ENCODE data around the gene B3GNT5. TPM values are rescaled to one million over a fixed set of nuclear protein-coding genes. Genes with fewer than 3 reads are reported as not detected.

The B3GNT5 gene
- 2.9 TPM for total RNA-seq (ENCODE audit: unreplicated experiment)
- long read RNA-seq, partial matches to known transcripts, result 0 of 1 reads
- long read RNA-seq, other reads (novel, unspliced or antisense), result 1 of 1 reads

- no peak within 1 kb of the TSS for H3K27ac Mint-ChIP-seq (ENCODE audit: unreplicated experiment)
- peaks cover 13% of the 10 kb centered on the region for H3K27me3 Mint-ChIP-seq (ENCODE audit: unreplicated experiment)
Measured at GRCh38 chr3:183252973-183253527, at the start of gene B3GNT5. B3GNT5 (plus strand) TSS chr3:183253253; CDS start chr3:183269799, 16,546 bp downstream.

GRCh38 chr3:183203670-183204069 is 49.4 kb upstream of the B3GNT5 start:
- TF ChIP-seq CTCF (IDR thresholded peaks at IDR 0.05; ENCODE audit: partially characterized antibody, unreplicated experiment), result no peak
- peaks cover 23% of the 10 kb centered on the region for H3K36me3 Mint-ChIP-seq (ENCODE audit: unreplicated experiment)

More at GRCh38 chr3:183252973-183253527, at the start of gene B3GNT5:
- peak within 1 kb of the TSS; percentile 82 for H3K4me3 Mint-ChIP-seq (ENCODE audit: unreplicated experiment)
- no peak for DNase-seq
- peaks cover 4% of the 10 kb centered on the region for H3K9me3 Mint-ChIP-seq (ENCODE audit: unreplicated experiment)
- H3K36me3 Mint-ChIP-seq (ENCODE audit: unreplicated experiment), result peaks cover 6% of the 10 kb centered on the region
- H3K4me1 Mint-ChIP-seq (ENCODE audit: low read depth, unreplicated experiment), result peaks cover 10% of the 10 kb centered on the region
- TF ChIP-seq CTCF (IDR thresholded peaks at IDR 0.05; ENCODE audit: partially characterized antibody, unreplicated experiment), result no peak

GRCh38 chr3:183208260-183208659 is 44.8 kb upstream of the B3GNT5 start:
- Mint-ChIP-seq H3K9me3 (ENCODE audit: unreplicated experiment) (peaks cover 6% of the 10 kb centered on the region), H3K27me3 (ENCODE audit: unreplicated experiment) (no peaks in the 10 kb centered on the region), H3K4me1 (ENCODE audit: low read depth, unreplicated experiment) (peaks cover 2% of the 10 kb centered on the region), H3K36me3 (ENCODE audit: unreplicated experiment) (peaks cover 13% of the 10 kb centered on the region), H3K27ac (ENCODE audit: unreplicated experiment) (no peak overlapping the region), H3K4me3 (ENCODE audit: unreplicated experiment) (no peak overlapping the region)
- no peak for TF ChIP-seq CTCF (IDR thresholded peaks at IDR 0.05; ENCODE audit: partially characterized antibody, unreplicated experiment)
- DNase-seq, result no peak

More at GRCh38 chr3:183203670-183204069, 49.4 kb upstream of the B3GNT5 start:
- Mint-ChIP-seq H3K4me1 (ENCODE audit: low read depth, unreplicated experiment) (peaks cover 2% of the 10 kb centered on the region), H3K9me3 (ENCODE audit: unreplicated experiment) (peaks cover 6% of the 10 kb centered on the region), H3K27me3 (ENCODE audit: unreplicated experiment) (no peaks in the 10 kb centered on the region), H3K4me3 (ENCODE audit: unreplicated experiment) (no peak overlapping the region), H3K27ac (ENCODE audit: unreplicated experiment) (no peak overlapping the region)
- DNase-seq, result no peak

- Mint-ChIP-seq H3K27me3 (ENCODE audit: unreplicated experiment) (no peaks in the 10 kb centered on the region), H3K4me3 (ENCODE audit: unreplicated experiment) (no peak overlapping the region), H3K4me1 (ENCODE audit: low read depth, unreplicated experiment) (peaks cover 2% of the 10 kb centered on the region), H3K36me3 (ENCODE audit: unreplicated experiment) (peaks cover 7% of the 10 kb centered on the region), H3K9me3 (ENCODE audit: unreplicated experiment) (peaks cover 3% of the 10 kb centered on the region), H3K27ac (ENCODE audit: unreplicated experiment) (no peak overlapping the region)
- TF ChIP-seq CTCF (IDR thresholded peaks at IDR 0.05; ENCODE audit: partially characterized antibody, unreplicated experiment), result no peak
- no peak for DNase-seq
Measured at GRCh38 chr3:183208800-183209199, 44.3 kb upstream of the B3GNT5 start.

- Mint-ChIP-seq H3K4me3 (ENCODE audit: unreplicated experiment) (no peak overlapping the region), H3K27me3 (ENCODE audit: unreplicated experiment) (no peaks in the 10 kb centered on the region), H3K36me3 (ENCODE audit: unreplicated experiment) (no peaks in the 10 kb centered on the region), H3K27ac (ENCODE audit: unreplicated experiment) (no peak overlapping the region), H3K4me1 (ENCODE audit: low read depth, unreplicated experiment) (peaks cover 2% of the 10 kb centered on the region), H3K9me3 (ENCODE audit: unreplicated experiment) (no peaks in the 10 kb centered on the region)
- no peak for TF ChIP-seq CTCF (IDR thresholded peaks at IDR 0.05; ENCODE audit: partially characterized antibody, unreplicated experiment)
- DNase-seq, result no peak
Measured at GRCh38 chr3:183210341-183210740, 42.7 kb upstream of the B3GNT5 start.
